Measurements from ENCODE around the gene SIGLEC11.

Gene SIGLEC11

DNA sequence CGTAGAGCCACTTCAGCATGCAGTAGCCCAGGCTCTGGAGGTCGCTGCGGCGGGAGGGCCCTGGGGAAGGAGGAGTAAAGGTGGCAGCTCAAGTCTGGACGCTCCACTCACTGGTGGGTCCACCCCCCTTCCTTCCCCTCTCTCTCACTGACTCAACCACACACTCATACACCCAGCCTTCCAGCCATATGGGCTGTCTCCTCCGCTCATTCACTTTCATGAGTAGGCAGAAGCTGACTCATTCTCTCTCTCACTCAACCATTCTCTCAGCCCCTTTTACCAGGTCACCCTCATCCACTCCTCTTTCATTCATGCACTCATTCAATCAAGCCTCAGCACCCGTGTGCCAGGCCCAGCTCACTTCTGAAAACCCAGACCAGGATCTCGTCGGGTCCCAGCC, 27.5 kb upstream of the SIGLEC11 start:
- peaks cover 14% of the 10 kb centered on the region; the same call in 1 of the 2 replicates for H3K36me3 ChIP-seq (ENCODE audit: insufficient read depth, low read length)
- no peak overlapping the region for H2AFZ ChIP-seq (ENCODE audit: low read length)
- no peaks in the 10 kb centered on the region for H3K27me3 ChIP-seq (ENCODE audit: insufficient read depth, low read length)
- H3K27ac ChIP-seq (ENCODE audit: low read depth, low read length, poor library complexity, severe bottlenecking): no peak overlapping the region
- no peaks in the 10 kb centered on the region for H4K20me1 ChIP-seq (ENCODE audit: insufficient read depth, low read length)
- H3F3A ChIP-seq (ENCODE audit: insufficient read depth, low read length): no peaks in the 10 kb centered on the region
- no peak overlapping the region for H3K9ac ChIP-seq (ENCODE audit: low read length)
- H3K4me3 ChIP-seq (ENCODE audit: low read depth, low read length, poor library complexity, severe bottlenecking): no peak overlapping the region
- no peaks in the 10 kb centered on the region for H3K79me2 ChIP-seq (ENCODE audit: insufficient read depth, low read length)
- H3K4me2 ChIP-seq (ENCODE audit: low read length): no peak overlapping the region
- H3K9me2 ChIP-seq (ENCODE audit: low read depth, low read length): no peaks in the 10 kb centered on the region
- no peaks in the 10 kb centered on the region for H3K4me1 ChIP-seq (ENCODE audit: insufficient read depth, low read length, severe bottlenecking)
- TF ChIP-seq EZH2 (IDR thresholded peaks at IDR 0.05; ENCODE audit: borderline replicate concordance, low read length): no peak
- TF ChIP-seq, protein P1, sequence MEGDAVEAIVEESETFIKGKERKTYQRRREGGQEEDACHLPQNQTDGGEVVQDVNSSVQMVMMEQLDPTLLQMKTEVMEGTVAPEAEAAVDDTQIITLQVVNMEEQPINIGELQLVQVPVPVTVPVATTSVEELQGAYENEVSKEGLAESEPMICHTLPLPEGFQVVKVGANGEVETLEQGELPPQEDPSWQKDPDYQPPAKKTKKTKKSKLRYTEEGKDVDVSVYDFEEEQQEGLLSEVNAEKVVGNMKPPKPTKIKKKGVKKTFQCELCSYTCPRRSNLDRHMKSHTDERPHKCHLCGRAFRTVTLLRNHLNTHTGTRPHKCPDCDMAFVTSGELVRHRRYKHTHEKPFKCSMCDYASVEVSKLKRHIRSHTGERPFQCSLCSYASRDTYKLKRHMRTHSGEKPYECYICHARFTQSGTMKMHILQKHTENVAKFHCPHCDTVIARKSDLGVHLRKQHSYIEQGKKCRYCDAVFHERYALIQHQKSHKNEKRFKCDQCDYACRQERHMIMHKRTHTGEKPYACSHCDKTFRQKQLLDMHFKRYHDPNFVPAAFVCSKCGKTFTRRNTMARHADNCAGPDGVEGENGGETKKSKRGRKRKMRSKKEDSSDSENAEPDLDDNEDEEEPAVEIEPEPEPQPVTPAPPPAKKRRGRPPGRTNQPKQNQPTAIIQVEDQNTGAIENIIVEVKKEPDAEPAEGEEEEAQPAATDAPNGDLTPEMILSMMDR (IDR thresholded peaks at IDR 0.05; ENCODE audit: low read length): no peak
- H3K9me3 ChIP-seq (ENCODE audit: low read length): no peaks in the 10 kb centered on the region

DNA sequence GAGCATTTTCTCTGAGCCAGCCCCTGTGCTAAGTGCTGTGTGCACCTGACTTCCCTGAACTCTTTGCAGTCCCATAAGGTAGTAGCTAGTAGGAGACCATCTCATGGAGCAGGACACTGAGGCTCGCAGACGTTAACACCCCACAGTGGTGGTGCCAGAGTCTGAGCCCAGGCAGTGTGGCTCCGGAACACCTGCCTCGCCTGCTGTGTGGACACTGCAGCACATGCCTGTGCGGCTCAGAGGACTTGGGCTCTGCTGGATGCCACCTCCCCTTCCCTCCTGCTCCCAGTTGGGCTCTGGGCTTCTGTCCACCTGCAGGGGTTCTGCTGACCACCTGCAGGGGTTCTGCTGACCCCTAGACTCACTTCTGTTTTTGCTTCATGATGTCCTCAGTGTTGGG, 27.0 kb upstream of the SIGLEC11 start:
- H3K4me1 ChIP-seq (ENCODE audit: insufficient read depth, low read length, severe bottlenecking): no peaks in the 10 kb centered on the region
- no peaks in the 10 kb centered on the region for H3K27me3 ChIP-seq (ENCODE audit: insufficient read depth, low read length)
- no peak overlapping the region for H3K9ac ChIP-seq (ENCODE audit: low read length)
- H2AFZ ChIP-seq (ENCODE audit: low read length): no peak overlapping the region
- no peaks in the 10 kb centered on the region for H3K9me2 ChIP-seq (ENCODE audit: low read depth, low read length)
- H3K9me3 ChIP-seq (ENCODE audit: low read length): no peaks in the 10 kb centered on the region
- no peaks in the 10 kb centered on the region for H3F3A ChIP-seq (ENCODE audit: insufficient read depth, low read length)
- peaks cover 13% of the 10 kb centered on the region; the same call in 1 of the 2 replicates for H3K36me3 ChIP-seq (ENCODE audit: insufficient read depth, low read length)
- H3K79me2 ChIP-seq (ENCODE audit: insufficient read depth, low read length): no peaks in the 10 kb centered on the region
- TF ChIP-seq, protein P1 (IDR thresholded peaks at IDR 0.05; ENCODE audit: low read length): no peak
- no peak for TF ChIP-seq EZH2 (IDR thresholded peaks at IDR 0.05; ENCODE audit: borderline replicate concordance, low read length)
- H3K4me3 ChIP-seq (ENCODE audit: low read depth, low read length, poor library complexity, severe bottlenecking): no peak overlapping the region
- H3K4me2 ChIP-seq (ENCODE audit: low read length): no peak overlapping the region
- no peaks in the 10 kb centered on the region for H4K20me1 ChIP-seq (ENCODE audit: insufficient read depth, low read length)
- H3K27ac ChIP-seq (ENCODE audit: low read depth, low read length, poor library complexity, severe bottlenecking): no peak overlapping the region

DNA sequence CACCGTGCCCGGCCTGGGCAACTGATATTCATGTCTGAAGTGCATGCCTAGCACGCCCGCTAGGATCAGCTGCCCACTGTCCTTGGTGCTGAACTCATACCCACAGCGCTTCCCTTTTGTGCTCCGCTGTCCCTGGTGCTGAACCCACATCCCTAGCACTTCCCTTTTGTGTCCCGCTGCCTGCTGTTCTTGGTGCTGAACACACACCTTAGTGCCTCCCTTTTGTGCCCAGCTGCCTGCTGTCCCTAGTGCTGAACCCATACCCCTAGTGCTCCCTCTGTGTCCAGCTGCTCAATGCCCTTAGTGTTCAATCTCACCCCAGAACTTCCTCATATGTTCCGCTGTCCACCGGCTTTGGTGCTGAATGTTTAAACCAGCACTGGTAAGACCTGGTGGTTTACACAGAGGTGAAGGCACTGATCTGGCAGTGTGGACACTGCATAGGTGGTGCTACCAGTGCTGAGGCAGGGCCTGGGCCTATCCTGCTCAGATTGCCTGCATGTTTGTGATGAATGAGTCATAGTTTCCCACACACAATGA, 26.3 kb upstream of the SIGLEC11 start:
- Histone ChIP-seq H3K27ac (ENCODE audit: low read depth, low read length, poor library complexity, severe bottlenecking) (no peak overlapping the region), H3K9me2 (ENCODE audit: low read depth, low read length) (no peaks in the 10 kb centered on the region), H3K27me3 (ENCODE audit: insufficient read depth, low read length) (no peaks in the 10 kb centered on the region), H4K20me1 (ENCODE audit: insufficient read depth, low read length) (no peaks in the 10 kb centered on the region), H3K9me3 (ENCODE audit: low read length) (no peaks in the 10 kb centered on the region), H3K36me3 (ENCODE audit: insufficient read depth, low read length) (peaks cover 5% of the 10 kb centered on the region; the same call in 1 of the 2 replicates), H3K4me3 (ENCODE audit: low read depth, low read length, poor library complexity, severe bottlenecking) (no peak overlapping the region), H3K9ac (ENCODE audit: low read length) (no peak overlapping the region), H3K4me1 (ENCODE audit: insufficient read depth, low read length, severe bottlenecking) (no peaks in the 10 kb centered on the region), H3K4me2 (ENCODE audit: low read length) (no peak overlapping the region), H3K79me2 (ENCODE audit: insufficient read depth, low read length) (no peaks in the 10 kb centered on the region), H2AFZ (ENCODE audit: low read length) (no peak overlapping the region), H3F3A (ENCODE audit: insufficient read depth, low read length) (no peaks in the 10 kb centered on the region)
- no peak for TF ChIP-seq EZH2 (IDR thresholded peaks at IDR 0.05; ENCODE audit: borderline replicate concordance, low read length)
- TF ChIP-seq, protein P1 (IDR thresholded peaks at IDR 0.05; ENCODE audit: low read length): no peak

All from OCI-LY1 (cell line).